Esophagus squamous epithelium (tissue), 4 donors: ENCODE measurements around the gene GBF1.

ENCODE experiments used
- POLR2A ChIP-seq, 4 donors: fragments of 450-650 bp; IDR thresholded peaks; one replicate each; pipeline ENCODE4 v1.6.1; 2017; ENCODE audit warnings: antibody characterized with exemption in 4 of 4, mild to moderate bottlenecking in 4 of 4, moderate library complexity in 3 of 4
- TF ChIP-seq, protein P1 (sequence below), 6 experiments: fragments of 450-650 bp in 4 of 6; fragments of 200-600 bp in 2 of 6; sonication (generic) in 2 of 6; IDR thresholded peaks; one replicate each; pipeline ENCODE4 v1.5.1; 2016 to 2019; ENCODE audit warnings: antibody characterized with exemption in 6 of 6, mild to moderate bottlenecking in 4 of 6, moderate library complexity in 4 of 6

DNA sequence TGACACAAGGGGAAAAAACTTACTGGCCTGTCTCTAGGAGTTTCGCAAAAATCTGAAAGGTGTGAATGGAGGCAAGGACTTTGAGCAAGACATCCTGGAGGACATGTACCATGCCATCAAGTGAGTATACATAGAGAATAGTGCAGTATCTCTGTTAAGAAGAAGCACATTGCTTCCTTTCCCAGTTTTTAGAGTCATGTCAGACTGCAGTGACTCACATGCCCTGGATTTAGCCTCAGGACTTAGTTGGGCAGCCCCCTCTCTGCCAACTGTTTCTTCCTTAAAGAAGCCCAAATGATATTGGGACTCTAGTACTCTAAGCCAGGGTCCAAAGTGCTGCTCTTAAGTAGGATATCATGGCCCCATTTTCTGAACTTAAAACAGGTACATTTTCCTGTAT lies 122.1 kb downstream of the GBF1 start:
- TF ChIP-seq, protein P1, sequence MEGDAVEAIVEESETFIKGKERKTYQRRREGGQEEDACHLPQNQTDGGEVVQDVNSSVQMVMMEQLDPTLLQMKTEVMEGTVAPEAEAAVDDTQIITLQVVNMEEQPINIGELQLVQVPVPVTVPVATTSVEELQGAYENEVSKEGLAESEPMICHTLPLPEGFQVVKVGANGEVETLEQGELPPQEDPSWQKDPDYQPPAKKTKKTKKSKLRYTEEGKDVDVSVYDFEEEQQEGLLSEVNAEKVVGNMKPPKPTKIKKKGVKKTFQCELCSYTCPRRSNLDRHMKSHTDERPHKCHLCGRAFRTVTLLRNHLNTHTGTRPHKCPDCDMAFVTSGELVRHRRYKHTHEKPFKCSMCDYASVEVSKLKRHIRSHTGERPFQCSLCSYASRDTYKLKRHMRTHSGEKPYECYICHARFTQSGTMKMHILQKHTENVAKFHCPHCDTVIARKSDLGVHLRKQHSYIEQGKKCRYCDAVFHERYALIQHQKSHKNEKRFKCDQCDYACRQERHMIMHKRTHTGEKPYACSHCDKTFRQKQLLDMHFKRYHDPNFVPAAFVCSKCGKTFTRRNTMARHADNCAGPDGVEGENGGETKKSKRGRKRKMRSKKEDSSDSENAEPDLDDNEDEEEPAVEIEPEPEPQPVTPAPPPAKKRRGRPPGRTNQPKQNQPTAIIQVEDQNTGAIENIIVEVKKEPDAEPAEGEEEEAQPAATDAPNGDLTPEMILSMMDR (IDR thresholded peaks at IDR 0.05), result no peak
- no peak for TF ChIP-seq POLR2A (IDR thresholded peaks at IDR 0.05)
